ENCODE measurements around the gene C20orf204.
A peak's percentile ranks its signal among the peaks of the same experiment; 100 is the strongest.

C20orf204 gene

DNA sequence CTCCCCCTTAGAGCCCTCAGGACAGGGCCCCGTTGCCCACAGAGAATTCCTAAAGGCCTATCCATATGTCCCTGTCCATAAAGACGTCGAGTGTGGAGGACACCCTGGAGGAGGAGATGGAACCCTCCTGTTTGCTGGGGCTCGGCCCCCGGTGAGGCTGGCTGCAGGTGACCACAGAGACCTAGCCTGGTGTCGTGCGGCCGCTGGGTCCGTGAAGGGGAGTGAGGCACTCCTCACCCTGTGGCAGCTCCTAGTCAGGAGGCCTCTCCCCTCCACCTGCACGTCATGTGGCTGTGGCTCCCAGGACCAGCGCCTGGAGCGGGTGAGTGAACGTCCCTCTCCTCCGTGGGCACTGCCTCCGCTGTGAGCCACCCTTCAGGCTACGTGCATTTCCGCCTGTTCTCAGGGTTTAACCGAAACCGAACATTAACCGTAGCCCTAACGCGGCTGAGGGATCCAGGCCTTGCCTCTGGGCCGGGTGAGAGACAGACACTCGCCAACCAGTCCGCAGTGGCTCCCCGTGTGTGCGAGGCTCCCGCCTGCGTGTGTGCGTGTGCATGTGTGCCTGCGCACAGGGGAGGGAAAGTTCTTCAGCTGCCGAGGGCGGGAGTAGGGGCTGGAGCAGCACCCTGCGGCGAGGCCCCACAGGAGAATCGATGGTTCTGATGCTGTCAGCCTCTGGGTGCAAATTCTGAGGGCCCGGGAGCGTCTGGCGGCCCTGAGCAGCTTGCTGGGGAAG, 21.1 kb downstream of the C20orf204 start:
- DNase-seq, result peak in 2 of 3 experiments; percentile 63 to 71

DNA sequence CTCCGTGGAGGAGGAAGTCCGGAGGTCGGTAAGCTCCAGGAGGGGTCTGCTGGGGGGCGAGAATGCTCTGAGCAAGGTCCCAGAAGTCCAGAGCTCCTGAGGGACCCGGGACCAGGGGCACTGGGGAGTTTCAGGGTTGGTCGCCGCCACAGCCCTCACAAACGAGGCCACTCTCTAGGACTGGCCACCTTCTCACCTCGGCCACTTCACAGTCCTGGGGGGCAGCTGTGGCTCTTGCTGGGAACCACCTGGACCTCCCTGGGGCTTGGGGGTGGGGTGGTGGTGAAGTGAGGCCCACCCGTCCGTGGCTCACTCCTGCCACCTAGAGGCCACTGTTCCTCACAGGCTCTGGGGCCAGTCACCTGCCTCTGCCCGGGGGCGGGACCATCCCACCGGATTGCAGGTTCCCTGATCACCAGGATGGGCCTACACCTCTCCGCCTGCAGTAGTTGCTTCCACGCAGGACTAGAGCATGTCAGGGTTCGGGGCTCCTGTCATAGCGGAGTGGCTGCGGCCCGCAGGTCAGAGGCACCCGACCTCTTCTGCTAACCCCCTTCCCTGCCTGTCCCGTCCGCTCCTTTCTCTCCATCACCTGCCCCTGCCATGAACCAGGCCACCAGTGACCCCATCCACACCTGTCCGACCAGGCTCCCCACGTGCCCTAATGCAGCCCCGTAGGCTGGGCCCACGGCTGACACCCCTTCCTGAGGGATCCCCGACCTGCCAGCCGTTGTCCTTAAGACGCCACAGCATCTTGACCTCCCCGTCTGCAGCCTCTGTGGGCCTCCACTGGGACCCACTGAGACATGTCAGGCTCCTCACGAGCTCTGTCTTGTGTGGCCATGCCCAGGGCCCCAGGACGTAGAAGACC, 21.9 kb downstream of the C20orf204 start:
- DNase-seq, result peak; percentile 68 to 81 (median 71)

DNA sequence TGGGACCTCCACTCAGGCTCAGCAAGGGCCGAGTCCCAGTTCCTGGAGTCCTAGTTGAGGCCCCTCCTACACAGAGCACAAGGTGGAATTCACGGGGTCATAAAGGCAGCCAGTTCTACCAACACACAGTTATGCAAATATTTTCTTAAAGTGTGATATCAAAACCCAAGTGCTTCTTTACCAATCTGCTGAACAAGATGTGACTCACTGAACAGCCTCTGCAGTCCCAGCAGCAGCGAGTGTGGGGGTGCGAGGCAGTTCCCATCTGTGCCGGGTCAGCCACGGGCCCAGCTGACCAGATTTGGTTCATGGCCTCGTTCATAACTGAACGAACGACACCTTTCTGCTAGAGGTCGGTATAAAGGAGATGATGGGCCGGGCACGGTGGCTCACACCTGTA, 22.6 kb downstream of the C20orf204 start:
- no peak for DNase-seq

DNA sequence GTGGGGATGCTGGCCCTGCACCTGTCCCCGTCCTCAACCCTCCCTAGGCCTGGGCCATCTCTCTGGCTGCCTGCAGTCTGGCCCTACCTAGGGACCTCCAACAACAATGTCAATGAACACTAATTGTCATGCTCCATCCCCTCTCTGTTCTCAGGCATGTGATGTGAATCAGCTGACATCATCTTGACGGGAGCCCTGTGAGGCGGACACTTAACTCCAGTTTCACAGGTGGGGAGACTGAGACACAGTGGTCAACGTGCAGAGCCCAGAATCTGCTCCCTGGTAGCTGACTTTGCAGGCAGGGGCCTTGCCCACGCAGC, 26.3 kb downstream of the C20orf204 start:
- DNase-seq, result no peak

DNA sequence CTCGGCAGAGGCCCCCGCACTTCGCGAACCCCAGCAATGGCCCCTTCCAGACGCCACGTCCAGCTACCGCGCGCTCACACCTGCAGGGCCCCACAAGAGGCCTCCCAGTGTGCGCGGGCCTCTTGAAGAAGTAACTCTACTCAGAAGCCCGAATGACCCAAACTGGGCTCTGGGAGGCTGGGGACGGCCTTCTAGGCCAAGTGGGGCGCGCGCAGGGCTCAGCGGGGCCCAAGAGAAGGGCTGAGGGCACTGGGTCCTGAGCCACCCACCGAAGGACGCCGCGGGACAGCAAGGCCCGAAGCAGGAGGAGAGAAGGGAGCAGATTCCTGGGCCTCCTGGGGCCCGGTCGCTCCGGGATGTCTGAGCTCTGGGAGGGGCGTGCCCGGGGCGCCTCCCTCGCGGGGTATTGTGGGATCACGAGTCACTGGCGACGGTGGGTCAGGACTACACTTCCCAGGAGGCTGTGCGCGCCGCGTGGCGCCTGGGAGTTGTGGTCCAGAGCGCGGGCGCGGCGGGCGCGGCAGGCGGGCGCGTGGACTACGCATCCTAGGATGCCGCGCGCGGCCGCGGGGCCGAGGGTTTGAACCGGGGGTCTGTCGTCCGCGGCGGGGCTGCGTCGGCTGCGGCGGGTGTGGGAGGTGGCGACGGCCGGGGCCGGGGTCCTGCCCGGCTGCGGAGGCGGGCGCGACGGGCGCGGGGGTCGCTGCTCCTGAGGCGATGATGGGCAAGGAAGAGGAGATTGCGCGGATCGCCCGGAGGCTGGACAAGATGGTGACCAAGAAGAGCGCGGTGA, 26.8 kb downstream of the C20orf204 start, which contains the start of gene TCEA2:
TCEA2 (plus strand) TSS at position 603 of the 793 bp plus-strand sequence; CDS start at position 718, 115 bp downstream.
- DNase-seq, result peak; percentile 94 to 97 (median 95)

DNA sequence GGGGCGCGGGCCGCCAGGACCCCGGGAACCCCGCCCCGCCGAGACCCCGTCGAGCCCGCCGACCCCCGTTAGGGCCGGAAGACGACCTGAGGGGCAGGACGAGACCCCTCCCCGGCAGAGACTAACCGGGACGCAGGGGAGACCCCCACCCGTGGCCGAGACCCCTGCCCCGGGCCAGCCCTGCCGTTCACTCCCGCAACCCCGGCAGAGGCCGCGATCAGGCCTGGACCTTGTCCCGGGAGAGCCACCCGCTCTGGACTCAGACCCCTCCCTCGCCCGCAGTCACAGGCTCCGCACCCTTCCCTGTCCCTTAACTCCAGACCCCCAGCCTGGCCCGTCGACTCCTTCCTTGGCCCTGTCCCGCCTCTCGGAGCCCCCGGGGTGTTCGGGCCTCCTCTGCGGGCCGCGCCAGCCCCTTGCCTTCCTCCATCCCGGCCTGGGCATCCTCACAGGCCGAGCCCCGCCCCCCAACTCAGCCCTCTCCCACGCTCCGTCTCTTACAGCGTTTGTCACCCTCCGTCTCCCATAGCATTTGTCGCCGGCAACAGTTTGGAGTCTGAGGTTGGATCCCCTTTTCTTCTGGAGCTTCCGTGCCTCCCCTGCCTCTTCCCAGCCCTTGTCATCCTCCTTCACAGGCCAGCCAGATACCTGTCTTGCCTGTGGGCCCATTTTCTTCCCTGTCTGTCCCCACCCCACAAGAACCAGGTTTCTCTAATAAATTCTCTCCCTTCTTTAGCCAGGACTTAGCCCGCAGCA, 27.6 kb downstream of the C20orf204 start:
- peak in 1 of 3 experiments; percentile 38 for DNase-seq

DNA sequence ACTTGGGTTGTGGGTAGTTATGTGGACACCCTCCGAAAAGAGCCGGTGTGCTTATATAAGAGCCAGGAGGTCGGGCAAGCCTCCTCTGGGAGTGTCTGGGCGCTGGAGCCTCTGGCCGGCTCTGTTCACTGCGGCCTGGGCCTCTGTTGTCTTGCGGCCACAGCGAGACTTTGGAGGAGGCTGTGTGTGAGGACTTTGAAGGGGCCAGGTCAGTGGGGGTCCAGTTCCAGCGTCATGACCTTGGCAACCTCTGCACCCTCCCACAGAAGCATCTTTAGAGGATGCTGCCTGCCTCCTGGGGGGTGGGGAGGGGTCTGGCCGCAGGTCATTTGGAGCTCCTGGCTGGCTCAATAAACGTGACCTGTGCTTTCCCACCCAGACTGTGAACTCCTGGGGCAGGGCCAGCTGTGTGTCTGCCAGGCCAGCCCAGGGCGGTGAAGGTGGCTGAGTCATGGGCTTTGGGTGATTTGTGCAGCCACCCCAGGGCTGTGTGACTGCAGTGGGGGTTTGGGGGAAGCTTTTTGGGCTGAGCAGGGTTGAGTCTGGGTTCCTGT, 28.2 kb downstream of the C20orf204 start:
- no peak for DNase-seq

DNA sequence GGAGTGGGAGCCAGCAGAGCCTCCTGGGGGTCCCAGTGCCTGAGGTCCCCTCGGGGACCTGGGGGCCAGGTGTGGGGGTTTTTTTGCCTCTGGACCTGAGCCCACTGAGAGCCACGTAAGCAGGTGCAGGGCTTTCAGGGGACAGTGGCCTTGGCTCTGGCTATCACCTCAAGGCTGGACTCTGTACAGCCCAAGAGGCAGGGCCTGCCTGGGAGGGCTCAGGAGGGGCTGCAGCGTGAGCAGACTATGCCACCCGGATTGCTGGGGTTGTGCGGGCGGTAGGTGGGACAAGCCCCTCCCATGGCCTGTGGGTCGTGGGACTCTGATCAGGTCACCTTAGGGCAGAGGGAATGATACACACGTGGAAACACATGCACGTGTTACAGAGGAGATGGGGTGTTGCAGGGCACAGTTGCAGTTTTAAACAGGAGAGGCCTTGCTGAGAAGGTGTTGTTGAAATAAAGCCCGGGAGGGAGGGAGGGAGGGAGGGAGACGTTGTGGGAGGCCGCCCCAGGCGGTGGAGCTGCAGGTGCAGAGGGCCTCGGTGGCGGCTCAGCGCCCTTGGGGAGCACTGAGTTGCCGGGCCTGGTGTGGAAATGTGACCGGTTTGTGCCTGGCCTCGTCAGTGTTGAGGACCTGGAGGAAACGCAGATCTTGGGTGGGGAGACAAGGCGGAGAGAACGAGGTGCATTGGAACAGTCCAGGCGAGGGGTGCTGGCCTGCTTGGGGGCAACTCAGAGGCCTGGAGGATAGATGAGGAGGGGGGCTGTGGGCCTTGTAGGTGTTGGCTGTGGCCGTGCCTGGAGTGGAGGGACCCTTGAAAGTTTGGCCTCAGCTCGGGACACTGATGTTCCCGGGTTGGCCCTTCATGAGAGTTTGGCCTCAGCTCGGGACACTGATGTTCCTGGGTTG, 29.3 kb downstream of the C20orf204 start:
- DNase-seq, result peak in 2 of 3 experiments; percentile 55 to 63

DNA sequence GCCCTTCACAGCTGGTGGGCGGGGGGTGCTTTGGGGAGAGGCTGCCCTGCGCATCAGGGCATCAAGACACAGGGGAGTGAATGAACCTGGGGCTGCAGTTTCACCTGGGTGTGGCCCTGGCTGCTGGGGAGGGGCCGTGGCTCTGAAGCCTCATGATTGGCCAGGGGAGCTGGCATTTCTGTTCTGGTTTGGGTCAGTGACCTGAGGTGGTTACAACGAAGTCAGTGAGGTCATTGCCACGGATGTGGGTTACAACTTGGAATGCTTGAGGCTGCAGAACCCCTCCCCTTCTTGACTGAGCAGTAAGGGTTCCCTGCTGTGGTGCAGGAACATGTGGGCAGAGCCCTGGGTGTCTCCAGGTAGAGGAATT, 30.0 kb downstream of the C20orf204 start:
- no peak for DNase-seq

DNA sequence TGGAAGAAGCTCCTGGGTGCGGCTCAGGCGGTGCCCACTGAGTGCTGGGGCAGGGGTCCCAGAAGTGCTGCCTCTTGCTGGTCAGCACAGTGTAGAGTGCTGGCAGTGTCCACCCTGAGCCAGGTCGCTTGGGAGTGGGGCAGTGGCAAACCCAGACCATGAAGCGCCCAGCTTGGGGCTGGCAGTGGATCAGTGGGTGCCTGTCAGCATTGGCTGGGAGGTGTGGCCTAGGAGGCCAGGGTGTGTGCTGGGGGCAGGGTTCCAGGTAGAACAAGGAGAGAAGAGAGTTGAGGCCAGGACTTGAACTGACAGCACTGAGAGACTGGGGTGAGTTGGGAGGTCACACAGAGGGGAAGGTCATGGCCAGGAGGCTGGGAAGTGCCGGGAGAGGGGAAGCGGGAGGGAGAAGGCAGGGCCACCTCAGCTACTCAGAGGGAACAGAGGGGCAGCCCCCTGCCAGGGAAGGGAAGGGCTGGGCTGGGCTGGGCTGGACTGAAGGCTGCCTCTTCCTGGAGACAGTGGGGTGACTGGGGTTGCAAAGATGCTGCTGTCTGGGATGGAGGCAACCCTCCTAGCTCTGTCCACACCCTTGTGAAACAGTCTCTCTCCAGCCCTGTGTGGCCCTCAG, 31.1 kb downstream of the C20orf204 start:
- DNase-seq, result no peak

DNA sequence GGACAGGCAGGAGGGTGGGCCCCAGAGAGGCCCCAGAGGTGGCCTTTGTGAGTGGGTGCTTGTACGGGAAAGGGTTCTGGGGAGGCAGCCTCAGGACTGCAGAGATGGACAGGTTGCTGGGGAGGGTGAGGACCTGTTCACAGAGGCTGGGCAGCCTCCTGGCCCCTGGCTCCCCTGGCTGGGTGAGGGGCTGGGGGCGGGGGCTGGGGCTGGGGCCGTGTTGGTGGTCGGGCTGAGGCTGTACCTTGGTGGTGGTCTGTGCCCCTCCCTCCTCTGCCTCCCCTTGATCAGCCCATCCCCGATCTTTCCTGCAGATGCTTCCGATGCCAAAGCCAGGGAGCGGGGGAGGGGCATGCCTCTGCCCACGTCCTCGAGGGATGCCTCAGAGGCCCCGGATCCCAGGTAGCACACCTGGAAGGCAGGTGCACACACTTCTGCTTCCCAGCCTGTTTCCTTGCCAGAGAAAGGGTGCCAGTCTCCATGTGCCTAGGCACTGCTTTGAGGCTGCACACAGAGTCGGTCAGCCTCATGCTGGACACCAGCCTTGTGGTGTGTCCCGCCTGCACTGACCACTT, 31.8 kb downstream of the C20orf204 start:
- no peak for DNase-seq

DNA sequence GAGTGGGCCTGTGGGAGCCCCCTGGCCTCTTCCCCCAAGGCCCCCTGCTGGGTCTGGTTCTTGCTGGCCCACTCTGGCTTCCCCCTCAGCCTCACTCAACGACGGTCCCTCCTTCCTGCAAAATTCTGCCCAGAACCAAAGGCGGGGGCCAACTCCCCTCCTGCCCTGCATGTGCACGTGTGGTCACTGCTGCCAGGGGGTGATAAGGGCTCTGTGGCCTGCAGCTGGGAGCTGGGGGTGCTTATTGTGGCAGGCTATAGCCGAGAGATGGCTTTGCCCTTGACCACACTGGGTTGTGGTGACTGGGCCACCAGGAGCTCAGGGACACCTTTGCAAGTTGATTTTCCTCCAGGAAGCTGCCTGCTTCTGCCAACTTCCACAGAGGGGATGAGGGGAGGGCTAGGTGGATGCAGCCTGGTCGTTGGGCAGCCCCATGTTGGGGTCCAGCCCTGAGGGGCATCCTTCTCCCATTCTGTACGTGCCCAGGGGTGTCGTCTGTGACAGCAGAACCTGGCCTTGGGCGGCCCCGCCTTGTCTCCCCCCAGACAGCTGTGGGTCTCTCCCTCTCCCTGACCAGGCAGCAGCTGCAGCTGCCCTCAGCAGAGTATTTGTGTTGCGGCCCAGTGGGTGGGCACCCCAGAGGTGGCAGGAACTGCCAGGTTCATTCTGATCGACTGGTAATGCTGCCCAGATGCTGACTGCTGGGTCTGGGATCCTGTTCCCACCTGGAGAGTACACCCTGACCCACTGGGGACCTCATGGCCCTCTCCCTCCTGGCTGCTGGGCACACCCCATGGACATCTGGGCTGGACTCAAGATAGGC, 32.6 kb downstream of the C20orf204 start:
- peak in 2 of 3 experiments; percentile 70 to 79 for DNase-seq

DNA sequence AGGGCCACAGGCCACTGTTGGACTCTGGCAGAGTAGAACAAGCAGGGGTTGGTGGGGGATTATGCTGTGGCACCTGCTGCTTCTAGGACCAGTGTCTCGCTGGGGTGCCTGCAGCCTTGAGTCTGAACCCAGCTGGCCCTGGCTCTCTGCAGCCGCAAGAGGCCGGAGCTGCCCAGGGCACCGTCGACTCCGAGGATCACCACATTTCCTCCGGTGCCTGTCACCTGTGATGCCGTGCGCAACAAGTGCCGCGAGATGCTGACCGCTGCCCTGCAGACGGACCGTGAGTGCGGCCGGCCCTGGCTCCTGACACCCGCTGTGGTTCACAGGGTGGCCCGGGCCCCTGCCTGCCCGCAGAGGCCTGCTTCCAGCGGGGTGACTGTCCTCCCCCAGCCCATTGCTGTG, 33.2 kb downstream of the C20orf204 start:
- peak in 2 of 3 experiments; percentile 63 to 75 for DNase-seq

DNA sequence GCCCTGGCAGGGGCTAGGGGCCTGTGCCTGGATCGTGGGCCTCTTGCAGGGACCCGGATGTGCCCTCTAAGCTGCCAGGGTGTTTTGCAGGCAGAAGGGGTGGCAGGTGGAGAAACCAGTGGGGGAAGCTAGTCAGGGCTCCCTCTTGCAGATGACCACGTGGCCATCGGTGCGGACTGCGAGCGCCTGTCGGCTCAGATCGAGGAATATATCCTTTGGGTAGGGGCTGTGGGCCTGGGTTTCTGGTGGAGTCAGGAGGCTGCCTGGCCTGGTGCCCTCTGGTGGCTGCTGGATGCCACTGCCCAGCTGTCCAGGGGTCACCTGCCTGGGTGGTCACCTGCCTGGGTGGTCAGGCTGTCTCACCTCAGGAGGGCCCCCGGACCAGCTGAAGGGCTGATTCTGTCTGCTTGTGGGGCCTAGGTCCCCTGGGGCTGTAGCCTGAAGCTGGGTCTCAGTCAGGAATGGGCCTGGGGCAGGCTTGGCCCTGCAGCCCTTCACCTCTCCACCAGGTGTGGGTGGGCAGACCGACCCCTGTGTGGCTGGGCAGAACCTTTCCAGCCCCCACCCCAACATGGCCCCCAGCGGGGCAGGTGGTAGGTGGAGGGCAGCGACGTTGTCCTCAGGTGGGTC, 33.7 kb downstream of the C20orf204 start:
- peak in 2 of 3 experiments; percentile 62 to 71 for DNase-seq

DNA sequence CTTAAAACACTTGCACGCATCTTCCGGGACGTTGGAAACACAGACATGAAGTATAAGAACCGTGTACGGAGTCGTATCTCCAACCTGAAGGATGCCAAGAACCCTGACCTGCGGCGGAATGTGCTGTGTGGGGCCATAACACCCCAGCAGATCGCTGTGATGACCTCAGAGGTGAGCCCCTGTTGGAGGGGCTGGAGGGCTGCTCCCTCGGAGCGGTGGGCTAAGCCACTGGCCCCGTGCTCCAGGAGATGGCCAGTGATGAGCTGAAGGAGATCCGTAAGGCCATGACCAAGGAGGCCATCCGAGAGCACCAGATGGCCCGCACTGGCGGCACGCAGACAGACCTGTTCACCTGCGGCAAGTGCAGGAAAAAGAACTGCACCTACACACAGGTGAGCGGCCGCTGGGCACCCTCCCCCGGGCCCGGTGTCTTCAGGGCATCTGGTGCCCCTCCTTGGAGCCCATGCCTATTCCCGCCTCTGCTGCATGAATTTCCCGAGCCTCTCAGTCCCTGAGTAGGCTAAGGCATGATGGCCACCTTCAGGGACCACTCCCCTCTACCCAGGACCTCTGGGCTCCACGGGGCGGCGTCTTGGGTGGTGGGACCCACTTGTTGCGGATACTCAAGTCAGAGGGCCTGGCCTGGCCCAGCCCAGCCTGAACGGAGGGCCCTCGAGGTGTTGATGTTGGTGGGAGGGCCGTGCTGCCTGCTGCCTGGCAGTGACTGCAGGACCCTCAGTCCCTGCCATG, 34.4 kb downstream of the C20orf204 start:
- DNase-seq, result no peak

DNA sequence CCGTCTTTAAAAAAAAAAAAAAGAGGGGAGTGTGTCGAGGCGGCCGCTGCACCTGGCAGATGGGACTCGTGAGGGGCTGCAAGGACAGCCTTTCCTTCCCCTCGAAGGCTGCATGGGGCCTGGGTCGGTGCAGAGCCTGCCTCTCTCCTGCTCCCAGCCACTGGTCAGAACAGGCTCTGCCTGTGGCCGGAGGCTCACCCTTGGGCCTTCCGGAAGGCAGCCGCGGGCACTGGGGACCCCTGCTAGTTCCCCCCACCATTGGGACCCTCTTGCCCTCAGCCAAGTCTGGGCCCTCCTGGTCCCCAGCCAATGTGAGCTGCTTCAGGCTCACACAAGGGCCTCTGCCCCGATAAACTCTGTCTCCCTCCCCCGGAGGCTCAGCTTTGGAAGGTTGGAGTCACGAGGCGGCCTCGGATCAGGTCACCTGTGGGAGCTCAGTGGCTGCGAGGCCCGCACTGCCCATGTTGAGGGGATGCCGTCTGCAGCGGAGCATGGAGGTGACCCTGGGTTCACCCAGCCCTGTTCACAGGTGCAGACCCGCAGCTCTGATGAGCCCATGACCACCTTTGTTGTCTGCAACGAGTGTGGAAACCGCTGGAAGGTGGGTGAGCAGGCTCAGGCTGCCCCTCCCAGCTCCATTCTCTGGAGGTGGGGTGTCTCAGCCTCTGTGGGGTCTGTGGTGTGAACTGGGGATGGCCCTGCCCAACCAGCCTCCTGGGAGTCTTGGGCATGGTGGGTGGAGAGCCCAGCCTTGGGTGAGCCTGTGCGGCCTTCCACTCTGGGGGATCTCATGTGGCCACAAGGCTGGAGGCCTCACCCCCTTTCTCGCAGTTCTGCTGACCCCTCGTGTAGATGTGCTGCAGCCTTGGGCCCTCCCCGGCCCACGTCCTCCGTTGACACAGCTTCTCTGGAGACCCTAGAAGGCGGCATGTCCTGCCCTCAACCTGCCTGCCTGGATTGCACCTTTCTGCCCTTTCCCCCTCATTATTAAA, 35.7 kb downstream of the C20orf204 start:
- DNase-seq, result no peak

All from NCI-H1417 (cell line).